HG03520 (cell line): ENCODE measurements around the gene CARHSP1.
"Not testable (repeated sequence)": the region's sequence is repeated elsewhere in the genome, so short reads cannot be mapped to it uniquely, and the experiment has no call there.

Source experiments
- ATAC-seq: cut with Tn5 transposase; IDR thresholded peaks from one replicate; pipeline ENCODE4 v1.9.1; 2021; ENCODE audit warnings: mild to moderate bottlenecking, moderate library complexity; ENCODE audit not compliant: unreplicated experiment

The CARHSP1 gene

DNA sequence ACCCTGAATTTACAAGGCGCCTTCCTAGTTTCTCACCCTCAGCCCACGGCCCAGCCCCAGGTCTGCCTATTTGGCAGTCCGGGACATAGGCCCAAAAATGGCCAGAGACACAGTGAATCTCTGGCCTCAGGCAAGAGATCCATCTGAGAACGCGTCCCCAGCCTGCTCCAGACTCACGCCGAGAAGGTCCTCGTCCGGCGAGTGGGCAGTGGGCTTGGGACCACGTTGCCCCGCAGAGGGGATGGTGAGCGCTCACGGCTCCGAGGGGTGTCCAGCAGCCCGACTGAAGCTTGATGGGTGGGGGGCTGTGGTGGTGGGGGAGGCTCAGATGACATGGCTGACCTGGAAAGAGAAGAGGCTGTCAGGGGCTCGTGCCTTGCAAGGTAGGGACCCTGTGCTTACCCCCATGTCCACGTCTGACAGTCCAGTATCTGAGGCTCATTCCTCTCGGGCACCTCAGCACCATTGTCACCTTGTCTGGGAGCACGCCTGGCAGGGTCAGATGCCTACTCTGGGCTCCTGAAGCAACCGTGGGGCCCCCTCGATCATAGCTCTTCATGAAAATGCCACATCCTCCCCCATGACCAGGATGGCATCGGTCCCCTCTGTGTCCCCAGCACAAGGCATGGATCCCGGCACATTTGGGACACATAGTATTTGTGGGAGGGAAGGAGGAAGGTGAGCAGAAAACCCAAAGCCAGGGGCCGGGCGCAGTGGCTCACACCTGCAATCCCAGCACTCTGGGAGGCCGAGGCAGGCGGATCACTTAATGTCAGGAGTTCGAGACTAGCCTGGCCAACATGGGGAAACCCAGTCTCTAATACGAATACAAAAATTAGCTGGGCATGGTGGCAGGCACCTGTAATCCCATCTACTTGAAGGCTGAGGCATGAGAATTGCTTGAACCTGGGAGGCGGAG, 9.6 kb downstream of the CARHSP1 start:
- ATAC-seq = no peak

GRCh38 chr16:8855972-8856371, 12.8 kb downstream of the CARHSP1 start:
- ATAC-seq = no peak

- ATAC-seq = no peak
Measured at GRCh38 chr16:8855051-8855786, 13.6 kb downstream of the CARHSP1 start.

- no peak for ATAC-seq
Measured at GRCh38 chr16:8854298-8854948, 14.4 kb downstream of the CARHSP1 start.

DNA sequence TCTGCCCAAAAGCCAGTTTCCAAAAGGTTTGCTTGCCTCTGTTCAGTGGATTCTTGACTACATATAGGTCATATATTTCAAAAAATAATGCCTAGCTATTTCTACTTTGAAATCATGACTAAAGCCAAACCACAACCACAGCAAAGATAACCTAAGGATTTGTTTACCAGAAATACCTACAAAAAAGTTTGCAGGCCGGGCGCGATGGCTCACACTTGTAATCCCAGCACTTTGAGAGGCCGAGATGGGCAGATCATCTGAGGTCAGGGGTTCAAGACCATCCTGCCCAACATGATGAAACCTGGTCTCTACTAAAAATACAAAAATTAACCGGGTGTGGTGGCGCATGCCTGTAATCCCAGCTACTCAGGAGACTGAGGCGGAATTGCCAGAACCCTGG, 15.2 kb downstream of the CARHSP1 start:
- ATAC-seq = no peak

- no peak for ATAC-seq
Measured at GRCh38 chr16:8853150-8853549, 15.7 kb downstream of the CARHSP1 start.

- no peak for ATAC-seq
Measured at GRCh38 chr16:8852534-8852933, 16.3 kb downstream of the CARHSP1 start.

DNA sequence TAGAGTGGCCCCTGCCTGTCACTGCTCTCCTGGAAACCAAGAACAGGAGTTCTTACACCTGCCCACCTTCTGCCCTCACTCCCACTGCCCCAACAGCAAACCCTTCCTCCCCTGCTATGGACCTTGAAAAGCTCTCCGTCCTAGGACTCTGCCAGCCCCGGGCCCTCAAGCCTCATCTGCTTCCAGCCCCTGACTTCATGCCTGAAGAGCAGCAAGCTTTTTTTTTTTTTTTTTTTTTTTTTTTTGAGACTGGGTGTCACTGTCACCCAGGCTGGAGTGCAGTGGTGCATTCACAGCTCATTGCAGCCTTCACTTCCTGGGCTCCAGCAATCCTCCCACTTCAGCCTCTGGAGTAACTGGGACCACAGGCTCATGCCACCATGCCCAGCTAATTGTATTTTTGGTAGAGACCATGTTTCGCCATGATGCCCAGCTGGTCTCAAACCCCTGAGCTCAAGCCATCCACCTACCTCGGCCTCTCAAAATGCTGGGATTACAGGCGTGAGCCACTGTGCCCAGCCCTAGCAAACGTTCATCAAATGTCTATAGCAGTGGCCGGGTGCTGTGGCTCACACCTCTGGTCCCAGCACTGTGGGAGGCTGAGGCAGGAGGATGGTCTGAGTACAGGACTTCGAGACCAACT, 16.9 kb downstream of the CARHSP1 start:
- no peak for ATAC-seq

DNA sequence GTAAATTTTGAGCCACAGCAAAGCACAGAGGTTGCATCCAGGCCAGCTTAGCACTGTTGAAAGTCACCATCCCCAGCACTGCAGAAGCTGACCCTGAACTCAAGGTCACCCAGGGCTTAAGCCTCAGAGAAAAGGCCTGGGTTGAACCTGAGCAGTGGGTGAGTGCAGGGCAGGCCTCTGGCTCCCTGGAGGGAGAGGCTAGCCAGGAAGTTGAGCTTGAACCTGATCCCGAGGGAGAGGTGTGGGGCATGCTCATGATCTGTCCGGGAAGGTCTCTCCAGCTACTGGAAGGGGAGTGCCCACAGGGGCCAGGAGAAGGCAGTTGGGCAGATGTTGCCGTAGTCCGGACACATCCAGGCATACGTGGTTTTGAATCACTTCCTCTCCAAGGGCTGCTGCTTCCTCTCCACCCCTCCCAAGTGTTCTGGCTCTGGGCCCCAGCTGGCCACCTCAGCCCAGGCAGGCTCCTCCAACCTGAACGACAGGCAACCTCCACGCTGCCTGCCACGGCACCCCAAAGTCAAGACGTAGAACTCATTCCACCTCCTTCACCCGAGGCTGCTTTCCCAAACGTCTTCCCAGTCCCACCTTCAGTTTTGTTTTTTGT, 18.4 kb downstream of the CARHSP1 start:
- no peak for ATAC-seq

- no peak for ATAC-seq
Measured at GRCh38 chr16:8849411-8850011, 19.3 kb downstream of the CARHSP1 start.

- no peak for ATAC-seq
Measured at GRCh38 chr16:8848939-8849391, 19.8 kb downstream of the CARHSP1 start.

GRCh38 chr16:8848231-8848938, 20.4 kb downstream of the CARHSP1 start:
- ATAC-seq = no peak

- ATAC-seq = no peak
Measured at GRCh38 chr16:8847623-8848022, 21.2 kb downstream of the CARHSP1 start.

DNA sequence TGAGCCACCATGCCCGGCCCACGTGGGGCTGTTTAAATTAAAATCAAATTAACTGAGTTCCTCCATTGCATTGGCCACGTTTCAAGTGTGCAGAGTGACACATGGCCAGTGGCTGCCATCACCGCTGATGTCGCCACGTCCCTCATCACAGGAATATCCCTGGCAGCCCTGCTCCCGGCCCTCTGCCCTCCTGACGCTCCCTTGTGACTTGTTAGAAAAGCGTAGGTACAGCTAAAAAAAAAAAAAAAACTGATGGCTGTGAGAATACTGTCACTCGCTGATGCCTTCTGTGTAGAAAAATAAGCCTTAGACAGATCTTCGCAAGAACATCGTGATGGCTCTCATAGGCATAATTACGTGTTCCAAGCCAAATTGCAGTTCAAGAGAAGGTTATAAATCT, 21.7 kb downstream of the CARHSP1 start:
- no peak for ATAC-seq

- ATAC-seq = no peak
Measured at GRCh38 chr16:8846401-8846932, 22.3 kb downstream of the CARHSP1 start.

GRCh38 chr16:8845699-8846298, 23.0 kb downstream of the CARHSP1 start:
- ATAC-seq = no peak

GRCh38 chr16:8843296-8843695, 25.5 kb downstream of the CARHSP1 start:
- not testable (repeated sequence) for ATAC-seq

- not testable (repeated sequence) for ATAC-seq
Measured at GRCh38 chr16:8842016-8842415, 26.8 kb downstream of the CARHSP1 start.

- ATAC-seq = not testable (repeated sequence)
Measured at GRCh38 chr16:8837594-8837993, 31.2 kb downstream of the CARHSP1 start.
